GM20431 (cell line): ENCODE data around the gene FAM222B.
"Not testable (repeated sequence)": the region's sequence is repeated elsewhere in the genome, so short reads cannot be mapped to it uniquely, and the experiment has no call there.

Experiments used
- in situ Hi-C: fragments of 300-500 bp; cut with MseI, MboI; formaldehyde crosslinking; loops from one replicate; pipeline ENCODE4 v1.15.0; 2020; ENCODE audit warnings: low sequenced_read_pairs; ENCODE audit not compliant: unreplicated experiment

Gene FAM222B

DNA sequence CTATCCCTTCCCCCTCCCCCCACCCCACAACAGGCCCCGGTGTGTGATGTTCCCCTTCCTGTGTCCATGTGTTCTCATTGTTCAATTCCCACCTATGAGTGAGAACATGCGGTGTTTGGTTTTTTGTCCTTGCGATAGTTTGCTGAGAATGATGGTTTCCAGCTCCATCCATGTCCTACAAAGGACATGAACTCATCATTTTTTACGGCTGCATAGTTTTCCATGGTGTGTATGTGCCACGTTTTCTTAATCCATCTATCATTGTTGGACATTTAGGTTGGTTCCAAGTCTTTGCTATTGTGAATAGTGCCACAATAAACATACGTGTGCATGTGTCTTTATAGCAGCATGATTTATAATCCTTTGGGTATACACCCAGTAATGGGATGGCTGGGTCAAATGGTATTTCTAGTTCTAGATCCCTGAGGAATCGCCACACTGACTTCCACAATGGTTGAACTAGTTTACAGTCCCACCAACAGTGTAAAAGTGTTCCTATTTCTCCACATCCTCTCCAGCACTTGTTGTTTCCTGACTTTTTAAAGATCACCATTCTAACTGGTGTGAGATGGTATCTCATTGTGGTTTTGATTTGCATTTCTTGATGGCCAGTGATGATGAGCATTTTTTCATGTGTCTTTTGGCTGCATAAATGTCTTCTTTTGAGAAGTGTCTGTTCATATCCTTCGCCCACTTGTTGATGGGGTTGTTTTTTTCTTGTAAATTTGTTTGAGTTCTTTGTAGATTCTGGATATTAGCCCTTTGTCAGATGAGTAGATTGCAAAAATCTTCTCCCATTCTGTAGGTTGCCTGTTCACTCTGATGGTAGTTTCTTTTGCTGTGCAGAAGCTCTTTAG lies 106.4 kb downstream of the FAM222B start:
- in situ Hi-C loops, result not testable (repeated sequence)

DNA sequence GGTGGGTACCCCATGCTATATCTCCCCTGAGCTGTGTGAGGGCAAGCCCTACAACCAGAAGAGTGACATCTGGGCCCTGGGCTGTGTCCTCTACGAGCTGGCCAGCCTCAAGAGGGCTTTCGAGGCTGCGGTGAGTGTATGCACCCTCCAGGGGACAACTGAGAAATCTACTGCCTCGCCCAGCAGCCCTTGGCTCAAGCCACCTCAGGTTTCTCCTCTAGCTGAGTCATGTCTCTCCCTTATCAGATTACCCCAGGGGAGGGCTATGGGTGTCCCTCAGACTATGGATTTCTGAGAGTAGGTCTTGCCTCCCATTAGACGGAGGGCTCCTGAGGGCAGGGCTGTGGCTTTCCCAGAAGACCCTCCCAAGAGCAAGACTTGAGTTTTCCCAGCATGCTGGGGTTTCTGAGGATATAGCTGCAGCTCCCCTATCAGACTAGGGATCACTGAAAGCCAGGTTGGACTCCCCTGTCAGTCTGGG lies 107.3 kb downstream of the FAM222B start:
- in situ Hi-C loops, result no loop called here

DNA sequence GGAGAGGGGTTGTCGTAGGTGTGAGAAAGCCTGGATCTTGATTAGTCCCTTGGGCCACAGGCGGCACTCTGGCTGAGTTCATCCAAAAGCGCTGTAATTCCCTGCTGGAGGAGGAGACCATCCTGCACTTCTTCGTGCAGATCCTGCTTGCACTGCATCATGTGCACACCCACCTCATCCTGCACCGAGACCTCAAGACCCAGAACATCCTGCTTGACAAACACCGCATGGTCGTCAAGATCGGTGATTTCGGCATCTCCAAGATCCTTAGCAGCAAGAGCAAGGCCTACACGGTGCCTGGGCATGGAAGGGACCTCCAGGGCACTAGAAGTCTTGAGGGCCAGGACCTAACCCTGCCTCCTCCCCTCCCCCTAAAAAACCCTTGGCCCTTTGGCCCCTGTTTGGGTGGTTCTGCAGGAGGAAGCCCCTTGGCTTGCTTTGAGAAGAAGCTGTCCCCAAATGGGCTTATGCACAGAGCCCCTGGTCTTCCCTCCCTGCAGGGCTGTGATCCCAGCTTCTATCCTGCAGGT lies 107.8 kb downstream of the FAM222B start:
- in situ Hi-C loops, result no loop called here

DNA sequence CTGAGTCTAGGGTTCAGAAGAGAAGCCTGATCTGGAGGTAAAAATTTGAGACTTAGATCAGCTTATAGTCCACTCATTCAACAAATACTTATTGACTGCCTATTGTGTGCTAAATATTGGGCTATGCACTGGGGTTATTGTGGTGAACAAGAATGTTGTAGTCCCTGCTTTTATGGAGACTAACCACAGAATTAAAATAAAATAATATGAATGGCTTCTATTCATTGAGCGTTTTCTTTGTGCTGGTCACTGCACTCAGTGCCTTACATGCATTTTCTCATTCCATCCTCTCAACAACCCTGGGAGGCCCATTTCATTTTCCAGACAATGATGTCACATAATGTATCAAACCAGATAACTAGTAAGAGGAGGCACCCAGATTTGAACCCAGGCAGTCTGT lies 109.2 kb downstream of the FAM222B start:
- in situ Hi-C loops, result no loop called here

DNA sequence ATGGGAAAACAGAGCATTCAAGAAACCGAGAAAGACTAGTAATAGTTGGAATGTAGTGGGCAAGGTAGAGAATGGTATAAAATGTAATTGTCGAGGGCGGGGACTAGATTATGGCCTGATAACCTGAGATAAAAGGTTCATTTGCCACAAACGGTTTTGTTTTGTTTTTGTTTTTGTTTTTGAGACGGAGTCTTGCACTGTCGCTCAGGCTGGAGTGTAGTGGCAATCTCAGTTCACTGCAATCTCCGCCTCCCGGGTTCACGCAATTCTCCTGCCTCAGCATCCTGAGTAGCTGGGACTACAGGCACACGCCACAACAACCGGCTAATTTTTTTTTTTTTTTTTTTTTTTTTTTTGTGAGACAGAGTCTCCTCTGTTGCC lies 112.7 kb downstream of the FAM222B start:
- in situ Hi-C loops, result no loop called here

DNA sequence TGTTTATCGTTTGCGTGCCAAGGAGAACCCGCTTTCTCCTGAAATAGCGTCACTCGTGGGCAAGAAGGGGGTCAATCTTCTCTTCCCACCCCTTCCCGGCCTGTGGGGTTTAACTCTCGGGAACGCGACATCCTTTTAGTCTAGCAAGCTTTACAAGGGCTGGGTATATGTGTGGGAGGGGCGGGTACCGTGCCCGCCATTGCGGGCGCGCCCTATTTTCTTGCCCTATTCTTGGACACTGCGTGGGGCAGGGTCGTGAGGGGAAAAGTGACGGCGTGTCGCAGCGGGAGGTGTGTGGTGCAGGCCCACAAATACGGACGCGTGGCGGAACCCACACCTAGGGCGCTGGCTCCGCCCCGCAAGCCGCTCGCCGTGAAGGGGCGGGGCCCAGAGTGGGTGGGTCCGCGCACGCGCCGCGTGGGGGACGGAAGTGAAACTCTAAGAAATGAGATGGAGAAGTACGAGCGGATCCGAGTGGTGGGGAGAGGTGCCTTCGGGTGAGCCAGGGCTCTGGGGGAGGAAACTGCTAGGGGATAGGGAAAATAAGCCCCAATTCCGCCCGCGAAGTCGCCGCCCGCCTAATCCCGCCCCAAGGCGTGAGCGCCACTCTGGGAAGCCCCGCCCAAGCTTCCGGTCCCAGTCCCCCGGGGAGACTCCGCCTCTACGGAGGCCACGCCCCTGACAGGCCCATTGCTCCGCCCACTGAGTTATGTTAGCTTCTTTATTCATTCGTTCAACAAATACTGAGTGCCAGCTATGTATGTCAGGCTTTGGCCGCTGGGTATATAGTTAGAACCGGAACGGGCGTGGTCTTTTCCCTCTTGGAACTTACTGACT lies 114.0 kb downstream of the FAM222B start, which contains the start of gene NEK8:
Gene NEK8, plus strand, starts transcription at position 425 of the 837 bp plus-strand sequence. Its CDS starts 26 bp downstream, at position 451.
- in situ Hi-C loops, result no loop called here

DNA sequence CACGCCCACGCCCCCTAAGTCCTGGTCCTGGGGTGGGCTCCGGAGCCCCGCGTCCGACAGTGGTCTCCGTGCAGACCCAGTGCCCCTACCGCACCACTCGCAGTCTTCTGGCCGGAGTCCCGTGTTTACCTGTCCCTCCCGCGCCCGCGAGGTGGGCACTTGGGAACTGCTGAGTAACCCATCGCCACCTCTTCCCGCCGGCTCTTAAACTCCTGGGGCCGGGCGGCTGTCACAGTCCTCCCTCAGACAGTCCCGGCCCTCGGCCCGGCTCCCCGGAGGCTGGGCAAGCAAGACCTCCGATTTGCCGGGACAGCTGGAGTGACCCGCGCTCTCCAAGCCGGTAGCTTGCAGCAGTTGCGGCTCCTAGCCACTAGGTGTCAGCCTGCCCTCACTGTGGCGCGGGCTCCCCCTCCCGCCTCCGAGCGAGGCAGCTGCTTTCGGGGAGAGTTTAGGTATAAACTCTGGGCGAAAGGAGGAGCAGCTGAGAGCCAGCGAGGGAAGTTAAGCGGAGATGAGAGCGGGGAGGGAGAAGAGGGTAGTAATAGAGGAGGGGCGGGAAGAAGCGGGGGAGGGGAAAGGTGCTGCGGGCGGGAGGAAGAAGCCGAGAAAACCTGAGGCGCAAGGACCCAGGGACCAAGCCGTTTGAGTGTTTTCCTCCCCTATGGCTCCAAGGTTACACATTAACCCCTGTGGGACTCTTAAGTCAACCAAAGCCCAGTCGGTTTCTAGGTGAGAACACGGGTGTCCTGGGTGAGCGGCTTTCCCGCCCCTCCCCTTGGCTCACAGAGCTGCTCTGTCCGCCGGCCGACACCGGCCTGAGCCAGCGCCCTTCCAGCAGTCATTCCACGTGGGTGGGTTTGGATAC lies 115.7 kb downstream of the FAM222B start:
- in situ Hi-C loops, result no loop called here

DNA sequence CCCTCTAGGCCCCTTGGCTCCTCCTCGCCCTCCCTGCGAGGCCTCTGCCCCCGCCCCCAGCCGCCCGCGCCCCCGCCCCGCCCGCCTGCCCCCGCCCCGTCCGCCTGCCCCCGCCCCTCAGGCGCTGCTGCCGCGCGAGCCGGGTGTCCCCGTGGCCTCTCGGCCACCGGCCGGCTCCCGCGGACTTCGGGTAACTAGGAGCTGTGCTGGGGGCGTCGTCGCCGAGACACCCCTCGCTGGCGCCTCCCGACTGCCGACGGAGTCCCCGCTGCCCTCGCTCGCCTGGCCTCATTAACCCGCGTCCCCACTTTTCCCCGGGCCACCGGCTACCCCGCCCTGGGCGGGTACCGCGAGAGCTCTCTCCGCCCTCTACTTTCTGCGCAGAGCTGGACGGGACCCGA lies 116.4 kb downstream of the FAM222B start, which contains the start of gene TLCD1:
Gene TLCD1, minus strand, starts transcription at position 8 of the 401 bp plus-strand sequence. CDS start 136 bp downstream, outside the sequence.
- in situ Hi-C loops, result no loop called here

DNA sequence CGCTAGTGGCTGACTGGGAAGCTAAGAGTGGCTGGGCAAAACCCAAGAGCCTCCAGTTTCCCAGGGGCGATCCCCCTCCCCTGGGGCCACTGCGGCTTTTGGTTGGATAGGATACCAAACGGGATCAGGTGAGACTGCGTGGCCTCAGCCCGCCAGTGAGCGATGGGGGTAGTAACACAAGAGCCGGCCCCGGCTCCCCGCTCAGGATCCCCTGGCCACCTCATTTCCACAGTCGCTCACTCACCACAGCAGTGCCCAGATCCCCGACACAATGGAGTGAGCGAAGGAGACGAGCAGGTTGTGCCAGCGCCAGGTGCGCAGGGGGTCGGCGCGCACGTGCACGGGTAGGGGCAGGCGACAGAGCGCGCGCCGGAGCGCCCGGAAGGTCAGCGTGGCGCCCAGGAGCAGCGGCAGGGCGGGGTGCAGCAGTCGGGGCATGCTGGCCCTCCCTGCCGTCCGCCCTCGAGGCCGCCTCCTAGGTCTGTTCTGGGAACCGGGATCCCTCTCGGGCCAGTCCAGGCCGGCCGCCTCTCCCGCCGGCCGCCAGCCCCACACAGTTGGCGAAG lies 116.8 kb downstream of the FAM222B start:
- in situ Hi-C loops, result no loop called here

DNA sequence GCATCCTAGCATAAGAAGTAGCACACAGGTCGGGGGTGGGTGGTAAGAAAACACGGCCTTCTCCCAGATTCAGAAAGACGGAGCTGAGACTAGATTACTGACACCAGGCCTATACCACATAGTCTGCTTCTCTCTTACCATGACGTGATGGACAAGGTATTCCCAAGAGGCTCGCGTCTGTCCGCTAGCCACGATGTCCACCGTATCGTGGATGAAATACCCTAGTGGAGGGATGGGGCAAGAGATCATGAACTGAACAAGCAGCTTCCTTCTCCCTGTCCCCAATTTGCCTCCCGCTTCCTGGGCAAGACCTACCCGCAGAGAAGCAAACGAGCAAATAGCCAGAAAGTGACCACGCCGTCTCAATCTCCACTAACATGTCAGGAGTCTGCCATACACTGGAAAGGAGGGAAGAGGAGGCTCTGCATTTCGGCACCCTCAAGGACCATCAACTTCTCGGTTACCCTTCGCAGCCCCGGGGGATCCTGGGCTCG lies 117.4 kb downstream of the FAM222B start:
- in situ Hi-C loops, result no loop called here

DNA sequence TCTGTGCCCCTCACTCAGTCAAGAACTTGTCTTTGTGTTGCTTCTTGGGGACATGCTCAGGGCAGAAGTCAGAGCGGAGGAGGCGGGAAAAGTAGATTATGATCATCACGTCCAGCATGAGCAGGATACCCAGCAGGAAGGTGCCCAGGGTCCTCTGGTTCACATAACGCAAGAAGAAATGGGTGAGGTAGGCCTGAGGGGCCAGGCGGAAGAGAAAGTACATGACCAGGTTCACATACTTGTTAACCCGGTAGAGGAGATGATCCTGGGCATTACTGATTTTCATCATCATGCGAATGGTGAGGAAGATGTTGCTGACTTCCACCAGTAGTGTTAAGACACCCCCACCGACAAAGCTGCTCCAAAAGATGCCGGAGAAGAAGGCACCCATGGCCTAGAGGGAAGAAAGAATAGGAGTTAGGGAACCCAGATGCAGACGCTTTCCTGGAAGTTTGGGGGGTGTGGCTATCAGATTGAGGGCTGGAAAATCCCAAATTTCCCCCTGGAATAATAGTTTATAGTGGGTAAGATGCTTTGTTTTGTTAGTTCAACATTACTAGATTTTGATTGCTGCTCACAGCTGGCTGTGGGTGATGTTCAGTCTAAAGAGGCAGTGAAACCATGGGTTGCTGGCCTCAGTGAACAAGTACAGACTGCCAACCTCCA lies 118.0 kb downstream of the FAM222B start:
- in situ Hi-C loops, result no loop called here

DNA sequence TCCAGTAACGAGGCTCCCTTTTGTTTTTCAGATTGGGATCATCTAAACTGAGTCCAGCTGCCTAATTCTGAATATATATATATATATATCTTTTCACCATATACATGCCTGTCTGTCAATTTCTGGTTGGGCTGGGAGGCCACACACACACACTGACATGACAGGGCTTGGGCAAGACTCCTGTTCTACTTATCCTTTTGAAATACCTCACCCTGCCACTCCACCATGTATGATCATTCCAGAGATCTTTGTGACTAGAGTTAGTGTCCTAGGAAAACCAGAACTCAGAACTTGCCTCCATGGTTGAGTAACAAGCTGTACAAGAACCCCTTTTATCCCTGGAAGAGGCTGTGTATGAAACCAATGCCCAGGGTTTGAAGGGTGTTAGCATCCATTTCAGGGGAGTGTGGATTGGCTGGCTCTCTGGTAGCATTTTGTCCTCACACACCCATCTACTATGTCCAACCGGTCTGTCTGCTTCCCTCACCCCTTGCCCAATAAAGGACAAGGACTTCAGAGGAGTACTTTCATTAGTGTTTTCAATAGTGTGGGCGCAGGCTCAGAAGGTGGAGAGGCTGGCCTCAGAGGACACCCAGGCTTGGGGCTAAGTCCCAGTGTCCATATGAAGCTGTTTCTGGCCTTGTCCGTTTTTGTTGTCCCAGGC lies 118.6 kb downstream of the FAM222B start:
- in situ Hi-C loops, result not testable (repeated sequence)

DNA sequence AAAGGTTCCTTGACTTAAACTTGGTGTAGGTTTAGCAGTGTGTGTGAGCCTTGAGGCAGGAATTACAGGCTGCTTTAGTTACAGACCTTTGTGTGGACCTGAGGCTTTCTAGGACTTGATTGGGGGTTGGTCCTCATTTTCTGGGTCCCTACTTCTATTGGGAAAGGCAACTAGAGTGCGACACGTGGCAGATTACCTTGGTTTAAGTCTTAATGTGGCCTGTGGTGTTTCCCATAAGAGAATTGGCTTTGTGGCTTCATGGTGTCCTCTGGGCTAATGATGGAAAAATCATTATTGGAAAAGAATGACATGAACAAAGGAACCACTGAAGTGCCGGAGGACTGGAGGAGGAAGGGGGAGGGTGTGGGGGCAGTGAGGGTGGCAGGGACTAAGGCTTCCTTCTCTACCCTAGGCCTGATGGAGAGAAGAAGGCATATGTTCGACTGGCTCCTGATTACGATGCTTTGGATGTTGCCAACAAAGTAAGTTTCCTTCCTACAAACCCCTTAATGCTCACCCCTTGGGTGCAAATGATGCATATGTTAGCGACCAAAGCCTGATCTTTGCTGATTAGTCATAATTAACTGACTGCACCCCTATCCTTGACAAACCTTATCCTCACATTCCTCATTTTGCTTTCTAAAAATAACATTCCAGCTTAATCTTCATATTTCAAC lies 119.3 kb downstream of the FAM222B start:
- in situ Hi-C loops, result no loop called here

DNA sequence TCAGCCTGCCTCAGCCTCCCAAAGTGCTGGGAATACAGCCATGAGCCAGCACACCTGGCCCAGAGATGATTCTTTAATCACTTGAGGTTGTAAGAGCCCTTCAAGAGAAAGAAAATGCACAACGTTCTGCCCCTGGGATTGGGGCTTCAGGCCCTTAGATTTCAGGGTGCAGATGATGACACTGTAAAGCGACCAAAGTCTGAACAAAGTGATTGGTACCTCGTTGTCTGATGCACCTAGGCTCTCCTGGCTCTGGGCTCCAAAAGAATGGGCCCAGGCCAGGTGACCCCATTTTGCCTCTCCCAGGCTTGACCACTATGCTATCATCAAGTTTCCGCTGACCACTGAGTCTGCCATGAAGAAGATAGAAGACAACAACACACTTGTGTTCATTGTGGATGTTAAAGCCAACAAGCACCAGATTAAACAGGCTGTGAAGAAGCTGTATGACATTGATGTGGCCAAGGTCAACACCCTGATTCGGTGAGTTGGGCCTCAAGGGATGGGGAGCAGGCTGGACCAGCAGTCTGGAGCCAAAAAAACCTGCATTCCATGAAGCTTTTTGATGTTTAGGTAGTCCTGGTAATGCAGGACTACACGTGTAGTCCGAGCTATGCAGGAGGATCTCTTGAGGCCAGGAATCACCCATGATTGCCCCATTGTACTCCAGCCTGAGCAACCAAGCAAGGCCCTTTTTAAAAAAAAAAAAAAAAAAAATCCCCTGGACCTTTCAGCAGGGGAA lies 120.0 kb downstream of the FAM222B start:
- in situ Hi-C loops, result no loop called here

DNA sequence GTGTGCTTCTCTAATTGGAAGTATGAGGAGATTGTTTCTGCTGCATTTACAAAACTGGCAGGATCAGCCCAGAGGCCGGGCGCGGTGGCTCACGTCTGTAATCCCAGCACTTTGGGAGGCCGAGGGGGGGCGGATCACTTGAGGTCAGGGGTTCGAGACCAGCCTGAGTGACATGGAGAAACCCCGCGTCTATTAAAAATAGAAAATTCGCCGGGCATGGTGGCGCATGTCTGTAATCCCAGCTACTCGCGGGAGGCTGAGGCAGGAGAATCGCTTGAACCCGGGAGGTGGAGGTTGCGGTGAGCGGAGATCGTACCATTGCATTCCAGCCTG lies 121.6 kb downstream of the FAM222B start:
- in situ Hi-C loops, result not testable (repeated sequence)

DNA sequence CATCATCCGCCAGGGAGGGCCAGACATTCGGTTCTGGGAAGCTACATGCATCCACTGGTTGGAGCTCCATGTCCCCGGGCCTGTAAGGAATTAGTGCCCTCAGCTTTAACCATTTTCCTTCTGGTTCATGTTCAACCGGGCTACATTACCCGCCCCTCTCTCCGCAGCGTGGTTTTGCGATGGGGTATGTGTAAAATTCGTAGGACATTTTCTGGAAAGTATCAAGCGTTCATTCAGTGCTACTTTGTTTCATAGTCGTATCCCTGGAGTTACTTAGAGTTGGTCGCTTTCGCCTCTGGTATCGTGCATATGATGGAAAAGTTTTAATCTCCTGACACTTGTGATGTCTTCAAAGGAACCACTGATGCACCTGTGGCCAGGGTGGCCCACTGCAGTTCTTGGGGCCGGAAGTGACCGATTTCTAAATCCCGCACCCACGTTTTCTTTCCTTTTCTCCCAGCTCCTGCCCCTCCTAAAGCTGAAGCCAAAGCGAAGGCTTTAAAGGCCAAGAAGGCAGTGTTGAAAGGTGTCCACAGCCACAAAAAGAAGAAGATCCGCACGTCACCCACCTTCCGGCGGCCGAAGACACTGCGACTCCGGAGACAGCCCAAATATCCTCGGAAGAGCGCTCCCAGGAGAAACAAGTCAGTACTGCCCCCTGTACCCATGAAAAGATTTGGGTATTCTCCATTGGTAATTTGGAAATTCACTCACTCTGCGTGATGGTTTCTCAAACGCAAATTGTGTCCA lies 122.2 kb downstream of the FAM222B start:
- in situ Hi-C loops, result no loop called here
